H1 (cell line): Measurements from ENCODE around the gene CDC42BPB. TPM values are rescaled to one million over a fixed set of nuclear protein-coding genes. Genes with fewer than 3 reads are reported as not detected.

Experiments used
- EZH2 ChIP-seq: fragments of 200-600 bp; sonication (generic); IDR thresholded peaks from 2 replicates; pipeline ENCODE4 v1.7.1; 2012; ENCODE audit warnings: low read depth, mild to moderate bottlenecking, moderate library complexity, low read length, inconsistent platforms; ENCODE audit not compliant: severe bottlenecking
- RFX5 ChIP-seq: IDR thresholded peaks from 2 replicates; pipeline ENCODE4 v1.6.1; 2011; ENCODE audit warnings: low read depth, low read length, improper control_type of control experiment, borderline replicate concordance
- polyA plus RNA-seq, 7 experiments: library from polyadenylated mRNA; depleted of rRNA in 3 of 7; stranded (reverse) in 5 of 7; unstranded in 2 of 7; fragments of >200 nt in 5 of 7; fragments of 200-250 nt in 2 of 7; gene quantifications; 1 replicate in 5 of 7; 2 replicates in 1 of 7; 4 replicates in 1 of 7; pipeline versions ENCODE4 v1.2.1 to v1.2.3, GENCODE V29; 2011 to 2013; ENCODE audit warnings: missing spikeins in 2 of 7, mixed read lengths in 2 of 7
- total RNA-seq: library from RNA; stranded (reverse); fragmentation: NEBNext Ultra II Directional; extraction: Animal tissue kit (Norgen Biotek cat#: 25700); gene quantifications from 2 replicates; pipeline ENCODE4 v1.2.1, GENCODE V29; 2021
- TF ChIP-seq, protein P1 (sequence below): fragments of 300-600 bp; sonication (generic); IDR thresholded peaks from 2 replicates; pipeline ENCODE4 v1.7.1; 2012; ENCODE audit warnings: low read length, moderate library complexity, mild to moderate bottlenecking, inconsistent platforms; ENCODE audit not compliant: insufficient replicate concordance
- TF ChIP-seq, protein P2 (sequence below): IDR thresholded peaks from 2 replicates; pipeline ENCODE4 v1.6.1; 2012; ENCODE audit warnings: inconsistent platforms
- TF ChIP-seq, protein P3 (sequence below): IDR thresholded peaks from 2 replicates; pipeline ENCODE4 v1.6.1; 2012; ENCODE audit warnings: low read length, inconsistent platforms

Gene CDC42BPB
- total and polyA plus RNA-seq, 2 of the 8 experiments (the other 6 are each of a cell fraction or from before 2014, with no cell fraction given): 51.2 to 88.2 TPM

DNA sequence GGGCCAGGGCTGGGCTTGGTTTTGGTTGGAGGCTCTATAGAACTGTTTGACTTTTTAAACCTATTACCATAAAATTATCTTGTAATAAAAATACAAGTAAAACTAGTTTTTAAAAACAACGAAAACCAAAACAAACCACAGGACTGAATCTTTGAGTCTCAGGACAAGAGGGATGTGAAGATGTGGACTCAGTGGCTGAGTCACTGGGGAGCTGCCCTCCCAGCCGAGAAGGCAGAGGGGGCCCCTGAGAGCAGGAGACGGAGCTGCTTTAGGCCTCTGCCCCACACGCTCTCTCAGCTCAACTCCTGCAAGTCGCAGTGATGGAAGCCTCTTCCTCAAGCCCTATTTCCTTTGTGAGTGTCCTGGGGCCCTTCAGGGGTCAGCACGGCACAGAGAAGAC, 59.0 kb downstream of the CDC42BPB start (continued):
- TF ChIP-seq, protein P1, sequence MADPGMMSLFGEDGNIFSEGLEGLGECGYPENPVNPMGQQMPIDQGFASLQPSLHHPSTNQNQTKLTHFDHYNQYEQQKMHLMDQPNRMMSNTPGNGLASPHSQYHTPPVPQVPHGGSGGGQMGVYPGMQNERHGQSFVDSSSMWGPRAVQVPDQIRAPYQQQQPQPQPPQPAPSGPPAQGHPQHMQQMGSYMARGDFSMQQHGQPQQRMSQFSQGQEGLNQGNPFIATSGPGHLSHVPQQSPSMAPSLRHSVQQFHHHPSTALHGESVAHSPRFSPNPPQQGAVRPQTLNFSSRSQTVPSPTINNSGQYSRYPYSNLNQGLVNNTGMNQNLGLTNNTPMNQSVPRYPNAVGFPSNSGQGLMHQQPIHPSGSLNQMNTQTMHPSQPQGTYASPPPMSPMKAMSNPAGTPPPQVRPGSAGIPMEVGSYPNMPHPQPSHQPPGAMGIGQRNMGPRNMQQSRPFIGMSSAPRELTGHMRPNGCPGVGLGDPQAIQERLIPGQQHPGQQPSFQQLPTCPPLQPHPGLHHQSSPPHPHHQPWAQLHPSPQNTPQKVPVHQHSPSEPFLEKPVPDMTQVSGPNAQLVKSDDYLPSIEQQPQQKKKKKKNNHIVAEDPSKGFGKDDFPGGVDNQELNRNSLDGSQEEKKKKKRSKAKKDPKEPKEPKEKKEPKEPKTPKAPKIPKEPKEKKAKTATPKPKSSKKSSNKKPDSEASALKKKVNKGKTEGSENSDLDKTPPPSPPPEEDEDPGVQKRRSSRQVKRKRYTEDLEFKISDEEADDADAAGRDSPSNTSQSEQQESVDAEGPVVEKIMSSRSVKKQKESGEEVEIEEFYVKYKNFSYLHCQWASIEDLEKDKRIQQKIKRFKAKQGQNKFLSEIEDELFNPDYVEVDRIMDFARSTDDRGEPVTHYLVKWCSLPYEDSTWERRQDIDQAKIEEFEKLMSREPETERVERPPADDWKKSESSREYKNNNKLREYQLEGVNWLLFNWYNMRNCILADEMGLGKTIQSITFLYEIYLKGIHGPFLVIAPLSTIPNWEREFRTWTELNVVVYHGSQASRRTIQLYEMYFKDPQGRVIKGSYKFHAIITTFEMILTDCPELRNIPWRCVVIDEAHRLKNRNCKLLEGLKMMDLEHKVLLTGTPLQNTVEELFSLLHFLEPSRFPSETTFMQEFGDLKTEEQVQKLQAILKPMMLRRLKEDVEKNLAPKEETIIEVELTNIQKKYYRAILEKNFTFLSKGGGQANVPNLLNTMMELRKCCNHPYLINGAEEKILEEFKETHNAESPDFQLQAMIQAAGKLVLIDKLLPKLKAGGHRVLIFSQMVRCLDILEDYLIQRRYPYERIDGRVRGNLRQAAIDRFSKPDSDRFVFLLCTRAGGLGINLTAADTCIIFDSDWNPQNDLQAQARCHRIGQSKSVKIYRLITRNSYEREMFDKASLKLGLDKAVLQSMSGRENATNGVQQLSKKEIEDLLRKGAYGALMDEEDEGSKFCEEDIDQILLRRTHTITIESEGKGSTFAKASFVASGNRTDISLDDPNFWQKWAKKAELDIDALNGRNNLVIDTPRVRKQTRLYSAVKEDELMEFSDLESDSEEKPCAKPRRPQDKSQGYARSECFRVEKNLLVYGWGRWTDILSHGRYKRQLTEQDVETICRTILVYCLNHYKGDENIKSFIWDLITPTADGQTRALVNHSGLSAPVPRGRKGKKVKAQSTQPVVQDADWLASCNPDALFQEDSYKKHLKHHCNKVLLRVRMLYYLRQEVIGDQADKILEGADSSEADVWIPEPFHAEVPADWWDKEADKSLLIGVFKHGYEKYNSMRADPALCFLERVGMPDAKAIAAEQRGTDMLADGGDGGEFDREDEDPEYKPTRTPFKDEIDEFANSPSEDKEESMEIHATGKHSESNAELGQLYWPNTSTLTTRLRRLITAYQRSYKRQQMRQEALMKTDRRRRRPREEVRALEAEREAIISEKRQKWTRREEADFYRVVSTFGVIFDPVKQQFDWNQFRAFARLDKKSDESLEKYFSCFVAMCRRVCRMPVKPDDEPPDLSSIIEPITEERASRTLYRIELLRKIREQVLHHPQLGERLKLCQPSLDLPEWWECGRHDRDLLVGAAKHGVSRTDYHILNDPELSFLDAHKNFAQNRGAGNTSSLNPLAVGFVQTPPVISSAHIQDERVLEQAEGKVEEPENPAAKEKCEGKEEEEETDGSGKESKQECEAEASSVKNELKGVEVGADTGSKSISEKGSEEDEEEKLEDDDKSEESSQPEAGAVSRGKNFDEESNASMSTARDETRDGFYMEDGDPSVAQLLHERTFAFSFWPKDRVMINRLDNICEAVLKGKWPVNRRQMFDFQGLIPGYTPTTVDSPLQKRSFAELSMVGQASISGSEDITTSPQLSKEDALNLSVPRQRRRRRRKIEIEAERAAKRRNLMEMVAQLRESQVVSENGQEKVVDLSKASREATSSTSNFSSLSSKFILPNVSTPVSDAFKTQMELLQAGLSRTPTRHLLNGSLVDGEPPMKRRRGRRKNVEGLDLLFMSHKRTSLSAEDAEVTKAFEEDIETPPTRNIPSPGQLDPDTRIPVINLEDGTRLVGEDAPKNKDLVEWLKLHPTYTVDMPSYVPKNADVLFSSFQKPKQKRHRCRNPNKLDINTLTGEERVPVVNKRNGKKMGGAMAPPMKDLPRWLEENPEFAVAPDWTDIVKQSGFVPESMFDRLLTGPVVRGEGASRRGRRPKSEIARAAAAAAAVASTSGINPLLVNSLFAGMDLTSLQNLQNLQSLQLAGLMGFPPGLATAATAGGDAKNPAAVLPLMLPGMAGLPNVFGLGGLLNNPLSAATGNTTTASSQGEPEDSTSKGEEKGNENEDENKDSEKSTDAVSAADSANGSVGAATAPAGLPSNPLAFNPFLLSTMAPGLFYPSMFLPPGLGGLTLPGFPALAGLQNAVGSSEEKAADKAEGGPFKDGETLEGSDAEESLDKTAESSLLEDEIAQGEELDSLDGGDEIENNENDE: no peak
- TF ChIP-seq EZH2 (no peak), RFX5 (no peak)
- TF ChIP-seq, protein P2, sequence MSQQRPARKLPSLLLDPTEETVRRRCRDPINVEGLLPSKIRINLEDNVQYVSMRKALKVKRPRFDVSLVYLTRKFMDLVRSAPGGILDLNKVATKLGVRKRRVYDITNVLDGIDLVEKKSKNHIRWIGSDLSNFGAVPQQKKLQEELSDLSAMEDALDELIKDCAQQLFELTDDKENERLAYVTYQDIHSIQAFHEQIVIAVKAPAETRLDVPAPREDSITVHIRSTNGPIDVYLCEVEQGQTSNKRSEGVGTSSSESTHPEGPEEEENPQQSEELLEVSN: no peak
- TF ChIP-seq, protein P3, sequence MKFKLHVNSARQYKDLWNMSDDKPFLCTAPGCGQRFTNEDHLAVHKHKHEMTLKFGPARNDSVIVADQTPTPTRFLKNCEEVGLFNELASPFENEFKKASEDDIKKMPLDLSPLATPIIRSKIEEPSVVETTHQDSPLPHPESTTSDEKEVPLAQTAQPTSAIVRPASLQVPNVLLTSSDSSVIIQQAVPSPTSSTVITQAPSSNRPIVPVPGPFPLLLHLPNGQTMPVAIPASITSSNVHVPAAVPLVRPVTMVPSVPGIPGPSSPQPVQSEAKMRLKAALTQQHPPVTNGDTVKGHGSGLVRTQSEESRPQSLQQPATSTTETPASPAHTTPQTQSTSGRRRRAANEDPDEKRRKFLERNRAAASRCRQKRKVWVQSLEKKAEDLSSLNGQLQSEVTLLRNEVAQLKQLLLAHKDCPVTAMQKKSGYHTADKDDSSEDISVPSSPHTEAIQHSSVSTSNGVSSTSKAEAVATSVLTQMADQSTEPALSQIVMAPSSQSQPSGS: no peak
